Stimulated activated naive CD8-positive, alpha-beta T cell treated with anti-CD3 and anti-CD28 coated beads, Interleukin-15, Interleukin-2, amounts not matched to agents 100 U/mL and 50 U/mL, for 24 hours (primary cell): ENCODE results near the gene ZMYND11.
"Not testable (repeated sequence)": the region's sequence is repeated elsewhere in the genome, so short reads cannot be mapped to it uniquely, and the experiment has no call there.

Experiments
- ATAC-seq: fragments of 150-1000 bp; cut with Tn5 transposase; one replicate; pipeline ENCODE4 v1.10.0; 2021
- DNase-seq: peaks from one replicate; pipeline ENCODE4 v3.0.0; 2021

Gene ZMYND11

GRCh38 chr10:244227-244626 is 109.0 kb downstream of the ZMYND11 start:
- no peak for ATAC-seq

GRCh38 chr10:246431-246830 is 111.2 kb downstream of the ZMYND11 start:
- DNase-seq = no peak
- ATAC-seq = no peak

More at GRCh38 chr10:244227-244626, 109.0 kb downstream of the ZMYND11 start:
- DNase-seq = no peak

- ATAC-seq (no peak), DNase-seq (no peak)
These were observed 112.2 kb downstream of the ZMYND11 start for GRCh38 chr10:247480-247879.

GRCh38 chr10:248307-248706 is 113.1 kb downstream of the ZMYND11 start:
- no peak for DNase-seq
- ATAC-seq = no peak

GRCh38 chr10:251982-252582 is 116.8 kb downstream of the ZMYND11 start:
- DNase-seq = no peak
- ATAC-seq = no peak

GRCh38 chr10:260819-261429 is 125.7 kb downstream of the ZMYND11 start:
- DNase-seq (no peak), ATAC-seq (no peak)

- not testable (repeated sequence) for ATAC-seq, DNase-seq
These were observed 129.2 kb downstream of the ZMYND11 start for GRCh38 chr10:264160-265073.

- ATAC-seq = peak; percentile 40
- DNase-seq = peak; percentile 6
These were observed 129.8 kb downstream of the ZMYND11 start for GRCh38 chr10:265074-265440.

- not testable (repeated sequence) for ATAC-seq, DNase-seq
These were observed 130.7 kb downstream of the ZMYND11 start for GRCh38 chr10:265816-266588.

- no peak for ATAC-seq
- DNase-seq = no peak
These were observed 131.7 kb downstream of the ZMYND11 start for GRCh38 chr10:266974-267425.

GRCh38 chr10:267705-268104 is 132.4 kb downstream of the ZMYND11 start:
- ATAC-seq (no peak), DNase-seq (no peak)

GRCh38 chr10:269440-270074 is 134.3 kb downstream of the ZMYND11 start:
- ATAC-seq (no peak), DNase-seq (no peak)

- no peak for ATAC-seq
- no peak for DNase-seq
These were observed 135.9 kb downstream of the ZMYND11 start for GRCh38 chr10:271201-271600.

GRCh38 chr10:271722-272121 is 136.5 kb downstream of the ZMYND11 start:
- no peak for DNase-seq
- ATAC-seq = no peak

GRCh38 chr10:273088-273487 is 137.8 kb downstream of the ZMYND11 start:
- DNase-seq = no peak
- no peak for ATAC-seq

- no peak for ATAC-seq
- DNase-seq = no peak
These were observed 139.6 kb downstream of the ZMYND11 start for GRCh38 chr10:274866-275265.

- DNase-seq (no peak), ATAC-seq (no peak)
These were observed 140.4 kb downstream of the ZMYND11 start for GRCh38 chr10:275680-276079.

GRCh38 chr10:277963-278362 is 142.7 kb downstream of the ZMYND11 start:
- DNase-seq (no peak), ATAC-seq (no peak)

- ATAC-seq (no peak), DNase-seq (no peak)
These were observed 143.5 kb downstream of the ZMYND11 start for GRCh38 chr10:278707-279106.

- no peak for DNase-seq
- ATAC-seq = no peak
These were observed 144.0 kb downstream of the ZMYND11 start for GRCh38 chr10:279232-279631.

- no peak for ATAC-seq
These were observed 144.4 kb downstream of the ZMYND11 start for GRCh38 chr10:279655-280054.

More at GRCh38 chr10:279655-280054, 144.4 kb downstream of the ZMYND11 start:
- DNase-seq = no peak
